SK-N-SH treated with all-trans-retinoic acid at 6 μM for 48 hours (cell line): ENCODE measurements around the gene COPE.

ENCODE experiments used
- ATAC-seq: fragments of 200-7000 bp; cut with Tn5 transposase; 3 replicates; pipeline ENCODE4 v1.9.1; 2020; ENCODE audit warnings: mild to moderate bottlenecking, moderate library complexity
- BACH2 ChIP-seq: fragments of 250-450 bp; sonication (Bioruptor Pico); IDR thresholded peaks from 2 replicates; pipeline ENCODE4 v1.9.0; 2021; ENCODE audit warnings: mild to moderate bottlenecking, borderline replicate concordance
- CSDC2 ChIP-seq: fragments of 250-450 bp; sonication (Bioruptor Pico); IDR thresholded peaks from 2 replicates; pipeline ENCODE4 v1.5.0; 2020; ENCODE audit warnings: mild to moderate bottlenecking, moderate library complexity
- ESRRG ChIP-seq: fragments of 250-450 bp; sonication (Bioruptor Pico); IDR thresholded peaks from 2 replicates; pipeline ENCODE4 v1.6.1; 2021; ENCODE audit warnings: mild to moderate bottlenecking
- ISL1 ChIP-seq: fragments of 250-450 bp; sonication (Bioruptor Pico); IDR thresholded peaks from 2 replicates; pipeline ENCODE4 v2.1.2; 2022; ENCODE audit warnings: mild to moderate bottlenecking, moderate library complexity
- OSR1 ChIP-seq: fragments of 250-450 bp; sonication (Bioruptor Pico); IDR thresholded peaks from 2 replicates; pipeline ENCODE4 v1.8.0; 2022; ENCODE audit warnings: moderate library complexity, mild to moderate bottlenecking, inconsistent platforms
- PPARA ChIP-seq: fragments of 250-450 bp; sonication (Bioruptor Pico); IDR thresholded peaks from 2 replicates; pipeline ENCODE4 v1.5.0; 2020; ENCODE audit warnings: mild to moderate bottlenecking, borderline replicate concordance
- RARB ChIP-seq: fragments of 250-450 bp; sonication (Bioruptor Pico); IDR thresholded peaks from 2 replicates; pipeline ENCODE4 v1.8.0; 2021; ENCODE audit warnings: mild to moderate bottlenecking, moderate library complexity
- SNAI2 ChIP-seq: fragments of 250-450 bp; sonication (Bioruptor Pico); IDR thresholded peaks from 2 replicates; pipeline ENCODE4 v1.5.0; 2020; ENCODE audit warnings: mild to moderate bottlenecking, moderate library complexity
- TCF4 ChIP-seq: fragments of 250-450 bp; sonication (Bioruptor Pico); IDR thresholded peaks from 2 replicates; pipeline ENCODE4 v1.8.0; 2021; ENCODE audit warnings: mild to moderate bottlenecking, moderate library complexity, borderline replicate concordance
- TOX ChIP-seq: fragments of 250-450 bp; sonication (Bioruptor Pico); IDR thresholded peaks from 2 replicates; pipeline ENCODE4 v1.8.0; 2021; ENCODE audit warnings: mild to moderate bottlenecking, moderate library complexity, borderline replicate concordance
- ZC3H10 ChIP-seq: fragments of 250-450 bp; sonication (Bioruptor Pico); IDR thresholded peaks from 2 replicates; pipeline ENCODE4 v1.5.1; 2021; ENCODE audit warnings: mild to moderate bottlenecking, moderate library complexity
- ZFP30 ChIP-seq: fragments of 450-650 bp; formaldehyde crosslinking; IDR thresholded peaks from 2 replicates; pipeline ENCODE4 v1.5.0; 2022; ENCODE audit warnings: mild to moderate bottlenecking, moderate library complexity
- ZNF70 ChIP-seq: fragments of 450-650 bp; formaldehyde crosslinking; IDR thresholded peaks from 2 replicates; pipeline ENCODE4 v1.5.0; 2020; ENCODE audit warnings: mild to moderate bottlenecking, moderate library complexity
- ZNF8 ChIP-seq: fragments of 450-650 bp; formaldehyde crosslinking; IDR thresholded peaks from 2 replicates; pipeline ENCODE4 v1.5.0; 2020; ENCODE audit warnings: mild to moderate bottlenecking, moderate library complexity
- TF ChIP-seq, protein P1 (sequence below): fragments of 250-450 bp; sonication (Bioruptor Pico); IDR thresholded peaks from 2 replicates; pipeline ENCODE4 v1.5.1; 2020; ENCODE audit warnings: low read depth, mild to moderate bottlenecking, moderate library complexity
- TF ChIP-seq, protein P2 (sequence below): fragments of 250-450 bp; sonication (Bioruptor Pico); IDR thresholded peaks from 2 replicates; pipeline ENCODE4 v1.5.1; 2021; ENCODE audit warnings: mild to moderate bottlenecking, moderate library complexity
- TF ChIP-seq, protein P3 (sequence below): fragments of 250-450 bp; sonication (Bioruptor Pico); IDR thresholded peaks from 2 replicates; pipeline ENCODE4 v1.5.0; 2020; ENCODE audit warnings: mild to moderate bottlenecking, moderate library complexity
- TF ChIP-seq, protein P4 (sequence below): fragments of 250-450 bp; sonication (Bioruptor Pico); IDR thresholded peaks from 2 replicates; pipeline ENCODE4 v1.8.0; 2020; ENCODE audit warnings: mild to moderate bottlenecking, moderate library complexity, borderline replicate concordance

Gene COPE

DNA sequence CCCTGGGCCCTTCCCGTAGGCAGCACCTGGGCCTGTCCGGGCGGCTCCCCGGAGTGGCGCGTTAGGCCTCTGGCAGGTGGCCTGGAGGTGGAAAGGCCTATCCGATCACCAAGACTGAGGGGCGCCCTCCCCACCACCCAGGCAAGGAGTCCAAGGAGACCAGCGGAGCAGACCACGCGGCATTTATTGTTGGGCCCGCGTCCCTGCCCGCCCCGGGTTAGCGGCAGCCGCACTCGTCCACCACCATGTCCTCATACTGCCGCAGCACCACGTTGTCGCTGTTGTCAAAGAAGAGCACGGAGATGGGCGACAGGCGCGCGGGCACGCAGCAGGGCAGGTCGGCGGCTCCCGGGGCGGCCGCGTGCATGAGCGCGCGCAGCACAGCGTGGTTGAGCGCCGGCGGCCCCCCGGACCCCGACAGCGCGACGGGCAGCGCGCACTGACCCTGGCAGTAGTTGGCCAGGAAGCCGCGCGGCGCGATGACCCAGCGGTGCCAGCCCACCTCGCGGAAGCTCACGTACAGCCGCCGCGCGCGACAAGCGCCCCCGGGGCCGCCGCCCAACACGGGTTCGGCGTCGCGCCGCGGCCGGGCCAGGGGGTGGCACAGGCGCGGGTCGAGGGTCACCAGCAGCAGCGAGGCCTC is 50.7 kb downstream of the COPE start:
- TF ChIP-seq, protein P1, sequence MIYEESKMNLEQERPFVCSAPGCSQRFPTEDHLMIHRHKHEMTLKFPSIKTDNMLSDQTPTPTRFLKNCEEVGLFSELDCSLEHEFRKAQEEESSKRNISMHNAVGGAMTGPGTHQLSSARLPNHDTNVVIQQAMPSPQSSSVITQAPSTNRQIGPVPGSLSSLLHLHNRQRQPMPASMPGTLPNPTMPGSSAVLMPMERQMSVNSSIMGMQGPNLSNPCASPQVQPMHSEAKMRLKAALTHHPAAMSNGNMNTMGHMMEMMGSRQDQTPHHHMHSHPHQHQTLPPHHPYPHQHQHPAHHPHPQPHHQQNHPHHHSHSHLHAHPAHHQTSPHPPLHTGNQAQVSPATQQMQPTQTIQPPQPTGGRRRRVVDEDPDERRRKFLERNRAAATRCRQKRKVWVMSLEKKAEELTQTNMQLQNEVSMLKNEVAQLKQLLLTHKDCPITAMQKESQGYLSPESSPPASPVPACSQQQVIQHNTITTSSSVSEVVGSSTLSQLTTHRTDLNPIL (CRISPR knock-in tag): no peak
- no peak for TF ChIP-seq ZC3H10 (CRISPR knock-in tag)
- no peak for TF ChIP-seq ESRRG (CRISPR knock-in tag)
- TF ChIP-seq, protein P2, sequence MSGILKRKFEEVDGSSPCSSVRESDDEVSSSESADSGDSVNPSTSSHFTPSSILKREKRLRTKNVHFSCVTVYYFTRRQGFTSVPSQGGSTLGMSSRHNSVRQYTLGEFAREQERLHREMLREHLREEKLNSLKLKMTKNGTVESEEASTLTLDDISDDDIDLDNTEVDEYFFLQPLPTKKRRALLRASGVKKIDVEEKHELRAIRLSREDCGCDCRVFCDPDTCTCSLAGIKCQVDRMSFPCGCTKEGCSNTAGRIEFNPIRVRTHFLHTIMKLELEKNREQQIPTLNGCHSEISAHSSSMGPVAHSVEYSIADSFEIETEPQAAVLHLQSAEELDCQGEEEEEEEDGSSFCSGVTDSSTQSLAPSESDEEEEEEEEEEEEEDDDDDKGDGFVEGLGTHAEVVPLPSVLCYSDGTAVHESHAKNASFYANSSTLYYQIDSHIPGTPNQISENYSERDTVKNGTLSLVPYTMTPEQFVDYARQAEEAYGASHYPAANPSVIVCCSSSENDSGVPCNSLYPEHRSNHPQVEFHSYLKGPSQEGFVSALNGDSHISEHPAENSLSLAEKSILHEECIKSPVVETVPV (CRISPR knock-in tag): no peak
- ATAC-seq: no peak

DNA sequence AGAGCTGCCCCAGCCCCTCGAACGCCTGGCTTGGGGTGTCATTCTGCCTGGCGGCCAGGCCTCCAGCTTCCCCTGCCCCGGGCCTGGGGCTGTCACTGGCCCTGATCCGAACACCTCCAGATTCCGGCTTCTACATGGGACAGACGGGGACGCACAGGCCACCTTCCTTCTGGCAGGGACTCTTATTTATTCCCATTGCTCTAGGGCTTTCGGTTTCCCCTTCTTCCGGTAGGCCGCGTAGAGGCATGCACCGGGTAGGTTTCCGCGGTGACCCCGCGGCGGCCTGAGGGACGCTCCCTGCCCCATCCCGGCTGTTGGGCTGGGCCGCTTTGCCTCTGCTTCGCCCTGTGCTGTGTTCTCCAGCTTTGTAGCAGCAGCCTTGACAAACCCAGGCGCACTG is 51.4 kb downstream of the COPE start:
- no peak for TF ChIP-seq OSR1 (CRISPR knock-in tag)
- no peak for TF ChIP-seq ESRRG (CRISPR knock-in tag)
- TF ChIP-seq CSDC2: no peak
- no peak for TF ChIP-seq ZNF70 (CRISPR knock-in tag)
- TF ChIP-seq ZFP30 (CRISPR knock-in tag): no peak
- TF ChIP-seq SNAI2 (CRISPR knock-in tag): no peak
- no peak for TF ChIP-seq RARB (CRISPR knock-in tag)
- no peak for TF ChIP-seq ISL1
- TF ChIP-seq PPARA (CRISPR knock-in tag): no peak
- TF ChIP-seq, protein P1 (CRISPR knock-in tag): no peak
- no peak for TF ChIP-seq ZC3H10 (CRISPR knock-in tag)
- TF ChIP-seq ZNF8 (CRISPR knock-in tag): no peak
- TF ChIP-seq TOX: no peak
- no peak for TF ChIP-seq TCF4 (CRISPR knock-in tag)
- TF ChIP-seq, protein P3, sequence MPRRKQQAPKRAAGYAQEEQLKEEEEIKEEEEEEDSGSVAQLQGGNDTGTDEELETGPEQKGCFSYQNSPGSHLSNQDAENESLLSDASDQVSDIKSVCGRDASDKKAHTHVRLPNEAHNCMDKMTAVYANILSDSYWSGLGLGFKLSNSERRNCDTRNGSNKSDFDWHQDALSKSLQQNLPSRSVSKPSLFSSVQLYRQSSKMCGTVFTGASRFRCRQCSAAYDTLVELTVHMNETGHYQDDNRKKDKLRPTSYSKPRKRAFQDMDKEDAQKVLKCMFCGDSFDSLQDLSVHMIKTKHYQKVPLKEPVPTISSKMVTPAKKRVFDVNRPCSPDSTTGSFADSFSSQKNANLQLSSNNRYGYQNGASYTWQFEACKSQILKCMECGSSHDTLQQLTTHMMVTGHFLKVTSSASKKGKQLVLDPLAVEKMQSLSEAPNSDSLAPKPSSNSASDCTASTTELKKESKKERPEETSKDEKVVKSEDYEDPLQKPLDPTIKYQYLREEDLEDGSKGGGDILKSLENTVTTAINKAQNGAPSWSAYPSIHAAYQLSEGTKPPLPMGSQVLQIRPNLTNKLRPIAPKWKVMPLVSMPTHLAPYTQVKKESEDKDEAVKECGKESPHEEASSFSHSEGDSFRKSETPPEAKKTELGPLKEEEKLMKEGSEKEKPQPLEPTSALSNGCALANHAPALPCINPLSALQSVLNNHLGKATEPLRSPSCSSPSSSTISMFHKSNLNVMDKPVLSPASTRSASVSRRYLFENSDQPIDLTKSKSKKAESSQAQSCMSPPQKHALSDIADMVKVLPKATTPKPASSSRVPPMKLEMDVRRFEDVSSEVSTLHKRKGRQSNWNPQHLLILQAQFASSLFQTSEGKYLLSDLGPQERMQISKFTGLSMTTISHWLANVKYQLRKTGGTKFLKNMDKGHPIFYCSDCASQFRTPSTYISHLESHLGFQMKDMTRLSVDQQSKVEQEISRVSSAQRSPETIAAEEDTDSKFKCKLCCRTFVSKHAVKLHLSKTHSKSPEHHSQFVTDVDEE (CRISPR knock-in tag): no peak
- TF ChIP-seq, protein P4, sequence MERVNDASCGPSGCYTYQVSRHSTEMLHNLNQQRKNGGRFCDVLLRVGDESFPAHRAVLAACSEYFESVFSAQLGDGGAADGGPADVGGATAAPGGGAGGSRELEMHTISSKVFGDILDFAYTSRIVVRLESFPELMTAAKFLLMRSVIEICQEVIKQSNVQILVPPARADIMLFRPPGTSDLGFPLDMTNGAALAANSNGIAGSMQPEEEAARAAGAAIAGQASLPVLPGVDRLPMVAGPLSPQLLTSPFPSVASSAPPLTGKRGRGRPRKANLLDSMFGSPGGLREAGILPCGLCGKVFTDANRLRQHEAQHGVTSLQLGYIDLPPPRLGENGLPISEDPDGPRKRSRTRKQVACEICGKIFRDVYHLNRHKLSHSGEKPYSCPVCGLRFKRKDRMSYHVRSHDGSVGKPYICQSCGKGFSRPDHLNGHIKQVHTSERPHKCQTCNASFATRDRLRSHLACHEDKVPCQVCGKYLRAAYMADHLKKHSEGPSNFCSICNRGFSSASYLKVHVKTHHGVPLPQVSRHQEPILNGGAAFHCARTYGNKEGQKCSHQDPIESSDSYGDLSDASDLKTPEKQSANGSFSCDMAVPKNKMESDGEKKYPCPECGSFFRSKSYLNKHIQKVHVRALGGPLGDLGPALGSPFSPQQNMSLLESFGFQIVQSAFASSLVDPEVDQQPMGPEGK (CRISPR knock-in tag): no peak
- ATAC-seq: no peak

DNA sequence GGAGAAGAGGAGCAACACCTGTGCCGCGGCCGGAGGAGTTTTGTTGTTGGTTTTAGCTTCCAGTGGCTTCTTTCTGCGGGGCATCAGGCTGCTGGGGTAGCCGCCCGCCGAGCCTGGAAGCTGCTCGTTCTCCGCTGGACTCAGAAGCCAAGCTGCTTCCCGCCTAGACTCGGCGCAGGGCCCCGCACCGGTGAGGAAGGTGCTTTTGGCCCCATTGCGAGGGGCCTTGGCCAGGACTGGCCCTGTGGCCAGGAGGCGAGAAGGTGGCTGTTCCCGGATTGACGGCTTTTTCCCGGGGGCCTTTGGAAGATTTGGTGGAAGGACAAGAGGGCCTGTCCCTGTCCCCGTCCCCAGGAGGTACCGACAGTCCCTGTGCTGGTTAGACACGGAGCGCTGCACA is 52.0 kb downstream of the COPE start:
- ATAC-seq: no peak
- TF ChIP-seq ZFP30 (CRISPR knock-in tag): no peak
- TF ChIP-seq TCF4 (CRISPR knock-in tag): no peak
- TF ChIP-seq, protein P4 (CRISPR knock-in tag): no peak

DNA sequence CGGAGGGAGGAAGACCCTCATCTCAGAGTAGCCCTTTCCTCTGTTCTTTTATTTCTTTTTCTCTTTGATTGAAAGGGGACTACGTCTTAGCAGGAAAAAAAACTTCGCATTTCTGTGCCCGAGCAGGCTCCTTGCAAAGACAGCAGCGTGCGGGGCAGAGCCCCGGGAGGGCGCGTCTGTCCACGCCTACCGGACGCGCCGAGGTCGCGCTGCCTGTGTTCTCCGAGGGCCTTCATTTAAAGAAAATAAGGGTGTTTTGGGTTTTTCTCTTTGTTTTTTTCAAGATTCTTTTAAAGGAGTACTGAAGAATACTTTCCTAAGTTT is 52.4 kb downstream of the COPE start:
- ATAC-seq: no peak; the same call in 2 of the 3 replicates
- no peak for TF ChIP-seq TOX
- TF ChIP-seq TCF4 (CRISPR knock-in tag): no peak
- TF ChIP-seq, protein P4 (CRISPR knock-in tag): no peak
- no peak for TF ChIP-seq BACH2 (CRISPR knock-in tag)
- TF ChIP-seq ISL1: no peak
